IMR-90 (cell line): ENCODE measurements around the gene PNMA6E. TPM values are rescaled to one million over a fixed set of nuclear protein-coding genes. Genes with fewer than 3 reads are reported as not detected.

Source experiments
- ATAC-seq: fragments of 200-7000 bp; cut with Tn5 transposase; 2 replicates; pipeline ENCODE4 v1.9.1; 2020; ENCODE audit warnings: low read depth, mild to moderate bottlenecking, moderate library complexity
- BruUV-seq: library from RNA; stranded (reverse); fragments of 400-500 nt; replicated peaks from 2 replicates; lab custom pipeline; 2021; lab: Mats Ljungman, UMichigan
- CTCF ChIA-PET: fragments of 300-600 bp; formaldehyde crosslinking; extraction: SDS; loops from one replicate; lab custom pipeline; 2021; ENCODE audit warnings: antibody characterized with exemption; lab: Yijun Ruan, JAX
- POLR2A ChIA-PET: fragments of 300-600 bp; sonication (Branson Sonifier 250); formaldehyde crosslinking; loops from one replicate; lab custom pipeline; 2022; ENCODE audit warnings: antibody characterized with exemption; ENCODE audit not compliant: unreplicated experiment; lab: Charles Lee
- DNase-seq: peaks from one replicate; pipeline ENCODE4 v3.0.0; 2013
- H2AFZ ChIP-seq: replicated peaks from 2 replicates; pipeline ENCODE3; 2013; ENCODE audit warnings: low read length, mild to moderate bottlenecking; ENCODE audit not compliant: poor library complexity
- H2AK5ac ChIP-seq: 2 replicates; pipeline ENCODE4 v1.6.1; 2013; ENCODE audit warnings: low read depth, low read length, inconsistent platforms
- H2AK9ac ChIP-seq: replicated peaks from 2 replicates; pipeline ENCODE3; 2013; ENCODE audit warnings: mild to moderate bottlenecking, low read depth, low read length, moderate library complexity; ENCODE audit not compliant: poor library complexity
- H2BK120ac ChIP-seq: 2 replicates; pipeline ENCODE4 v1.6.1; 2013; ENCODE audit warnings: low read depth, low read length, inconsistent platforms
- H2BK15ac ChIP-seq: 3 replicates; pipeline ENCODE4 v1.6.1; 2013; ENCODE audit warnings: low read depth, low read length, inconsistent platforms
- H2BK20ac ChIP-seq: 2 replicates; pipeline ENCODE4 v1.6.1; 2013; ENCODE audit warnings: low read depth, mild to moderate bottlenecking, inconsistent platforms, low read length, moderate library complexity
- H2BK5ac ChIP-seq: 2 replicates; pipeline ENCODE4 v1.6.1; 2013; ENCODE audit warnings: mild to moderate bottlenecking, low read depth, low read length, inconsistent platforms; ENCODE audit not compliant: poor library complexity, severe bottlenecking
- H3K14ac ChIP-seq: replicated peaks from 2 replicates; pipeline ENCODE4 v1.6.1; 2013; ENCODE audit warnings: low read depth, low read length, inconsistent platforms
- H3K18ac ChIP-seq: 2 replicates; pipeline ENCODE4 v1.6.1; 2013; ENCODE audit warnings: low read depth, low read length, control low read depth
- H3K23ac ChIP-seq: 2 replicates; pipeline ENCODE4 v1.6.1; 2013; ENCODE audit warnings: low read depth, low read length, inconsistent platforms
- H3K27ac ChIP-seq: 2 replicates; pipeline ENCODE4 v1.5.1; 2013; ENCODE audit warnings: mild to moderate bottlenecking, control low read depth, low read length; ENCODE audit not compliant: insufficient read depth
- H3K27me3 ChIP-seq: 2 replicates; pipeline ENCODE4 v1.6.1; 2013; ENCODE audit warnings: low read length; ENCODE audit not compliant: control insufficient read depth, insufficient read depth
- H3K36me3 ChIP-seq: 2 replicates; pipeline ENCODE4 v1.6.1; 2013; ENCODE audit warnings: low read length, mixed read lengths; ENCODE audit not compliant: control insufficient read depth, insufficient read depth
- H3K4ac ChIP-seq: 2 replicates; pipeline ENCODE4 v1.6.1; 2013; ENCODE audit warnings: low read depth, low read length, inconsistent platforms
- H3K4me1 ChIP-seq: 2 replicates; pipeline ENCODE4 v1.6.1; 2013; ENCODE audit warnings: low read length, mixed read lengths; ENCODE audit not compliant: control insufficient read depth, insufficient read depth
- H3K4me2 ChIP-seq: 2 replicates; pipeline ENCODE4 v1.6.1; 2013; ENCODE audit warnings: low read depth, mild to moderate bottlenecking, control low read depth, low read length, moderate library complexity
- H3K4me3 ChIP-seq: 2 replicates; pipeline ENCODE4 v1.5.1; 2013; ENCODE audit warnings: low read depth, mild to moderate bottlenecking, control low read depth, low read length, moderate library complexity; ENCODE audit not compliant: insufficient read depth
- H3K56ac ChIP-seq: 2 replicates; pipeline ENCODE4 v1.6.1; 2013; ENCODE audit warnings: low read length, inconsistent platforms; ENCODE audit not compliant: insufficient read depth; ENCODE audit errors: extremely low read depth
- H3K79me1 ChIP-seq, 2 experiments: 2 replicates each; pipeline ENCODE4 v1.6.1; 2013; ENCODE audit warnings: low read length in 2 of 2, inconsistent platforms in 1 of 2, low read depth in 1 of 2
- H3K9ac ChIP-seq: 2 replicates; pipeline ENCODE4 v1.6.1; 2013; ENCODE audit warnings: low read depth, low read length, control low read depth
- H3K9me1 ChIP-seq: 2 replicates; pipeline ENCODE4 v1.6.1; 2013; ENCODE audit warnings: low read length, inconsistent platforms; ENCODE audit not compliant: insufficient read depth
- H3K9me3 ChIP-seq: 2 replicates; pipeline ENCODE4 v1.6.1; 2013; ENCODE audit warnings: low read length; ENCODE audit not compliant: control insufficient read depth, insufficient read depth
- H4K20me1 ChIP-seq: 2 replicates; pipeline ENCODE4 v1.6.1; 2013; ENCODE audit warnings: low read length, inconsistent platforms; ENCODE audit not compliant: insufficient read depth
- H4K5ac ChIP-seq: 2 replicates; pipeline ENCODE4 v1.6.1; 2013; ENCODE audit warnings: mild to moderate bottlenecking, low read depth, low read length, control low read depth
- H4K8ac ChIP-seq, 2 experiments: 2 replicates each; pipeline ENCODE4 v1.6.1; 2013; ENCODE audit warnings: low read depth in 2 of 2, low read length in 2 of 2, control low read depth in 1 of 2, inconsistent platforms in 1 of 2
- H4K91ac ChIP-seq: 2 replicates; pipeline ENCODE4 v1.6.1; 2013; ENCODE audit warnings: low read depth, low read length, inconsistent platforms; ENCODE audit not compliant: insufficient read depth
- BHLHE40 ChIP-seq: fragments of 150-350 bp; IDR thresholded peaks from 2 replicates; pipeline ENCODE4 v1.6.1; 2016; ENCODE audit warnings: mild to moderate bottlenecking, low read depth, low read length
- CEBPB ChIP-seq: IDR thresholded peaks from 2 replicates; pipeline ENCODE4 v1.6.1; 2012; ENCODE audit warnings: low read depth, low read length, improper control_type of control experiment
- FOS ChIP-seq: fragments of 150-350 bp; IDR thresholded peaks from 2 replicates; pipeline ENCODE4 v1.6.1; 2016; ENCODE audit warnings: low read depth, low read length
- MAFK ChIP-seq: IDR thresholded peaks from 2 replicates; pipeline ENCODE4 v1.6.1; 2012; ENCODE audit warnings: low read depth, low read length, improper control_type of control experiment
- MXI1 ChIP-seq: IDR thresholded peaks from 2 replicates; pipeline ENCODE4 v1.6.1; 2012; ENCODE audit warnings: low read depth, mild to moderate bottlenecking, low read length, moderate library complexity, borderline replicate concordance
- POLR2A ChIP-seq: IDR thresholded peaks from 2 replicates; pipeline ENCODE4 v1.6.1; 2012; ENCODE audit warnings: mild to moderate bottlenecking, low read depth, low read length
- RAD21 ChIP-seq: IDR thresholded peaks from 2 replicates; pipeline ENCODE4 v1.6.1; 2012; ENCODE audit warnings: low read length, improper control_type of control experiment
- RCOR1 ChIP-seq: IDR thresholded peaks from 2 replicates; pipeline ENCODE4 v1.6.1; 2012; ENCODE audit warnings: mild to moderate bottlenecking, low read length, improper control_type of control experiment; ENCODE audit not compliant: insufficient replicate concordance
- USF2 ChIP-seq: fragments of 150-350 bp; IDR thresholded peaks from 2 replicates; pipeline ENCODE4 v1.6.1; 2017; ENCODE audit warnings: mild to moderate bottlenecking, antibody characterized with exemption, low read length, low read depth
- WGBS, 2 experiments: methylation state at CpG; one replicate each; pipeline versions ENCODE4 v1.1.5 to v1.1.7; 2013; ENCODE audit warnings: missing lambda C conversion rate in 2 of 2; ENCODE audit not compliant: insufficient read length in 1 of 2; ENCODE audit errors: extremely low coverage in 2 of 2; 5-methylcytosine and 5-hydroxymethylcytosine counted together
- dilution Hi-C: fragments of 300-500 bp; cut with HindIII; formaldehyde crosslinking; loops from one replicate; pipeline ENCODE4 v1.14.3; 2018; ENCODE audit warnings: low sequenced_read_pairs; ENCODE audit not compliant: unreplicated experiment
- in situ Hi-C: fragments of 300-500 bp; cut with MboI; formaldehyde crosslinking; loops from 3 replicates; pipeline ENCODE4 v1.14.3; 2019; ENCODE audit warnings: low sequenced_read_pairs, inconsistent platforms, mixed read lengths
- intact Hi-C: fragments of 100-400 bp; cut with micrococcal nuclease; formaldehyde crosslinking; loops from 2 replicates; pipeline ENCODE4 v1.10.0; 2022
- polyA plus RNA-seq, 3 experiments: library from polyadenylated mRNA; depleted of rRNA; stranded (reverse); fragments of >200 nt; gene quantifications; 2 replicates each; pipeline ENCODE4 v1.2.3, GENCODE V29; 2012; ENCODE audit warnings: low replicate concordance in 1 of 3
- total RNA-seq: library from RNA; depleted of rRNA; stranded (reverse); fragments of >200 nt; gene quantifications from 2 replicates; pipeline ENCODE4 v1.2.3, GENCODE V29; 2012
- TF ChIP-seq, protein P1 (sequence below): fragments of 150-350 bp; IDR thresholded peaks from 2 replicates; pipeline ENCODE4 v1.6.1; 2016; ENCODE audit warnings: low read depth, mild to moderate bottlenecking, low read length, moderate library complexity, borderline replicate concordance
- TF ChIP-seq, protein P2 (sequence below): conservative IDR thresholded peaks from 2 replicates; pipeline ENCODE4 v1.5.1; 2012; ENCODE audit warnings: mild to moderate bottlenecking, low read depth, low read length, improper control_type of control experiment

PNMA6E gene
- total and polyA plus RNA-seq, 2 of the 4 experiments (the other 2 are of a cell fraction): not detected

- TF ChIP-seq MAFK: no peak
These were observed 9.7 kb upstream of the PNMA6E start (continued) for GRCh38 chrX:153410888-153411254.

- intact Hi-C loops (no loop called here), in situ Hi-C loops (loop anchor here (25.0 kb wide), 1 partner anchor 223 kb away; the partner anchor contains the start of gene MAGEA1), dilution Hi-C loops (no loop called here)
- H3K4ac ChIP-seq: no peak overlapping the region
- H3K27me3 ChIP-seq: peaks cover 8% of the 10 kb centered on the region
- DNase-seq (no peak), ATAC-seq (no peak)
- TF ChIP-seq USF2 (no peak), CEBPB (no peak), MAFK (no peak), BHLHE40 (no peak), RAD21 (no peak), POLR2A (no peak), MXI1 (no peak), RCOR1 (no peak), FOS (no peak)
- TF ChIP-seq, protein P1, sequence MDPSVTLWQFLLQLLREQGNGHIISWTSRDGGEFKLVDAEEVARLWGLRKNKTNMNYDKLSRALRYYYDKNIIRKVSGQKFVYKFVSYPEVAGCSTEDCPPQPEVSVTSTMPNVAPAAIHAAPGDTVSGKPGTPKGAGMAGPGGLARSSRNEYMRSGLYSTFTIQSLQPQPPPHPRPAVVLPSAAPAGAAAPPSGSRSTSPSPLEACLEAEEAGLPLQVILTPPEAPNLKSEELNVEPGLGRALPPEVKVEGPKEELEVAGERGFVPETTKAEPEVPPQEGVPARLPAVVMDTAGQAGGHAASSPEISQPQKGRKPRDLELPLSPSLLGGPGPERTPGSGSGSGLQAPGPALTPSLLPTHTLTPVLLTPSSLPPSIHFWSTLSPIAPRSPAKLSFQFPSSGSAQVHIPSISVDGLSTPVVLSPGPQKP: no peak
- TF ChIP-seq, protein P2, sequence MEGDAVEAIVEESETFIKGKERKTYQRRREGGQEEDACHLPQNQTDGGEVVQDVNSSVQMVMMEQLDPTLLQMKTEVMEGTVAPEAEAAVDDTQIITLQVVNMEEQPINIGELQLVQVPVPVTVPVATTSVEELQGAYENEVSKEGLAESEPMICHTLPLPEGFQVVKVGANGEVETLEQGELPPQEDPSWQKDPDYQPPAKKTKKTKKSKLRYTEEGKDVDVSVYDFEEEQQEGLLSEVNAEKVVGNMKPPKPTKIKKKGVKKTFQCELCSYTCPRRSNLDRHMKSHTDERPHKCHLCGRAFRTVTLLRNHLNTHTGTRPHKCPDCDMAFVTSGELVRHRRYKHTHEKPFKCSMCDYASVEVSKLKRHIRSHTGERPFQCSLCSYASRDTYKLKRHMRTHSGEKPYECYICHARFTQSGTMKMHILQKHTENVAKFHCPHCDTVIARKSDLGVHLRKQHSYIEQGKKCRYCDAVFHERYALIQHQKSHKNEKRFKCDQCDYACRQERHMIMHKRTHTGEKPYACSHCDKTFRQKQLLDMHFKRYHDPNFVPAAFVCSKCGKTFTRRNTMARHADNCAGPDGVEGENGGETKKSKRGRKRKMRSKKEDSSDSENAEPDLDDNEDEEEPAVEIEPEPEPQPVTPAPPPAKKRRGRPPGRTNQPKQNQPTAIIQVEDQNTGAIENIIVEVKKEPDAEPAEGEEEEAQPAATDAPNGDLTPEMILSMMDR: no peak
- CTCF ChIA-PET: no interaction called here
- H3K23ac ChIP-seq: no peak overlapping the region
- no peak overlapping the region for H3K27ac ChIP-seq
- no peak overlapping the region for H3K4me3 ChIP-seq
- no peak overlapping the region for H3K14ac ChIP-seq
- no peaks in the 10 kb centered on the region for H3K36me3 ChIP-seq
- no peaks in the 10 kb centered on the region for H3K4me1 ChIP-seq
- no peak overlapping the region for H2AK5ac ChIP-seq
- H4K91ac ChIP-seq: no peak overlapping the region
- 58% methylated on average over 7 of the region's 15 CpGs; no CpG with 5 or more reads in 1 of the 2 experiments for WGBS, 2 experiments
- POLR2A ChIA-PET: no interaction called here
- no peak overlapping the region for H2BK20ac ChIP-seq
- no peak overlapping the region for H4K5ac ChIP-seq
- no peak overlapping the region for H2AK9ac ChIP-seq
- H3K4me2 ChIP-seq: no peak overlapping the region
- no peak overlapping the region for H3K9ac ChIP-seq
- H4K20me1 ChIP-seq: no peaks in the 10 kb centered on the region
- no peak overlapping the region for H2BK15ac ChIP-seq
- no TSS peak for BruUV-seq
- H2BK120ac ChIP-seq: no peak overlapping the region
- no peaks in the 10 kb centered on the region; the same call in 1 of the 2 replicates for H3K9me3 ChIP-seq
- no peak overlapping the region for H2AFZ ChIP-seq
- H3K9me1 ChIP-seq: no peaks in the 10 kb centered on the region
- H3K18ac ChIP-seq: no peak overlapping the region
- no peaks in the 10 kb centered on the region for H3K79me1 ChIP-seq
- H2BK5ac ChIP-seq: no peak overlapping the region
- H4K8ac ChIP-seq: no peak overlapping the region
- no peak overlapping the region for H3K56ac ChIP-seq
These were observed 9.2 kb upstream of the PNMA6E start for GRCh38 chrX:153410373-153410772.
